SK-N-SH treated with all-trans-retinoic acid at 6 μM for 48 hours (cell line): ENCODE data around the gene POM121L2.

Source experiments
- ATAC-seq: fragments of 200-7000 bp; cut with Tn5 transposase; 3 replicates; pipeline ENCODE4 v1.9.1; 2020; ENCODE audit warnings: mild to moderate bottlenecking, moderate library complexity
- ARNTL ChIP-seq: fragments of 450-650 bp; formaldehyde crosslinking; IDR thresholded peaks from 2 replicates; pipeline ENCODE4 v1.5.0; 2020; ENCODE audit warnings: low read depth, mild to moderate bottlenecking, moderate library complexity, borderline replicate concordance
- BACH2 ChIP-seq: fragments of 250-450 bp; sonication (Bioruptor Pico); IDR thresholded peaks from 2 replicates; pipeline ENCODE4 v1.9.0; 2021; ENCODE audit warnings: mild to moderate bottlenecking, borderline replicate concordance
- CREB5 ChIP-seq: fragments of 250-450 bp; sonication (Bioruptor Pico); IDR thresholded peaks from 2 replicates; pipeline ENCODE4 v1.5.1; 2020; ENCODE audit warnings: low read depth, mild to moderate bottlenecking, moderate library complexity
- CSDC2 ChIP-seq: fragments of 250-450 bp; sonication (Bioruptor Pico); IDR thresholded peaks from 2 replicates; pipeline ENCODE4 v1.5.0; 2020; ENCODE audit warnings: mild to moderate bottlenecking, moderate library complexity
- CSRNP3 ChIP-seq: fragments of 250-450 bp; sonication (Bioruptor Pico); IDR thresholded peaks from 2 replicates; pipeline ENCODE4 v1.5.1; 2021; ENCODE audit warnings: mild to moderate bottlenecking, moderate library complexity
- ESRRG ChIP-seq: fragments of 250-450 bp; sonication (Bioruptor Pico); IDR thresholded peaks from 2 replicates; pipeline ENCODE4 v1.6.1; 2021; ENCODE audit warnings: mild to moderate bottlenecking
- ISL1 ChIP-seq: fragments of 250-450 bp; sonication (Bioruptor Pico); IDR thresholded peaks from 2 replicates; pipeline ENCODE4 v2.1.2; 2022; ENCODE audit warnings: mild to moderate bottlenecking, moderate library complexity
- OSR1 ChIP-seq: fragments of 250-450 bp; sonication (Bioruptor Pico); IDR thresholded peaks from 2 replicates; pipeline ENCODE4 v1.8.0; 2022; ENCODE audit warnings: moderate library complexity, mild to moderate bottlenecking, inconsistent platforms
- PATZ1 ChIP-seq: fragments of 250-450 bp; sonication (Bioruptor Pico); IDR thresholded peaks from 2 replicates; pipeline ENCODE4 v1.8.0; 2020; ENCODE audit warnings: mild to moderate bottlenecking, moderate library complexity, borderline replicate concordance
- POU6F1 ChIP-seq: fragments of 250-450 bp; sonication (Bioruptor Pico); IDR thresholded peaks from 2 replicates; pipeline ENCODE4 v1.8.0; 2021; ENCODE audit warnings: low read depth, mild to moderate bottlenecking, moderate library complexity, borderline replicate concordance
- SNAI2 ChIP-seq: fragments of 250-450 bp; sonication (Bioruptor Pico); IDR thresholded peaks from 2 replicates; pipeline ENCODE4 v1.5.0; 2020; ENCODE audit warnings: mild to moderate bottlenecking, moderate library complexity
- TCF4 ChIP-seq: fragments of 250-450 bp; sonication (Bioruptor Pico); IDR thresholded peaks from 2 replicates; pipeline ENCODE4 v1.8.0; 2021; ENCODE audit warnings: mild to moderate bottlenecking, moderate library complexity, borderline replicate concordance
- TOX ChIP-seq: fragments of 250-450 bp; sonication (Bioruptor Pico); IDR thresholded peaks from 2 replicates; pipeline ENCODE4 v1.8.0; 2021; ENCODE audit warnings: mild to moderate bottlenecking, moderate library complexity, borderline replicate concordance
- TSHZ2 ChIP-seq: fragments of 250-450 bp; sonication (Bioruptor Pico); IDR thresholded peaks from 2 replicates; pipeline ENCODE4 v1.5.0; 2020; ENCODE audit warnings: mild to moderate bottlenecking, moderate library complexity
- ZC3H10 ChIP-seq: fragments of 250-450 bp; sonication (Bioruptor Pico); IDR thresholded peaks from 2 replicates; pipeline ENCODE4 v1.5.1; 2021; ENCODE audit warnings: mild to moderate bottlenecking, moderate library complexity
- ZFP30 ChIP-seq: fragments of 450-650 bp; formaldehyde crosslinking; IDR thresholded peaks from 2 replicates; pipeline ENCODE4 v1.5.0; 2022; ENCODE audit warnings: mild to moderate bottlenecking, moderate library complexity
- ZNF70 ChIP-seq: fragments of 450-650 bp; formaldehyde crosslinking; IDR thresholded peaks from 2 replicates; pipeline ENCODE4 v1.5.0; 2020; ENCODE audit warnings: mild to moderate bottlenecking, moderate library complexity

POM121L2 gene

GRCh38 chr6:27281569-27281968, 30.5 kb downstream of the POM121L2 start:
- ATAC-seq = no peak
- TF ChIP-seq ZC3H10 (no peak), ARNTL (CRISPR knock-in tag) (no peak), CSRNP3 (no peak), SNAI2 (CRISPR knock-in tag) (no peak), TCF4 (no peak)

- no peak for ATAC-seq
- TF ChIP-seq ZNF70 (CRISPR knock-in tag) (no peak), TOX (no peak), CREB5 (CRISPR knock-in tag) (no peak), ZFP30 (CRISPR knock-in tag) (no peak), ESRRG (CRISPR knock-in tag) (no peak), BACH2 (CRISPR knock-in tag) (no peak), ISL1 (CRISPR knock-in tag) (no peak), SNAI2 (CRISPR knock-in tag) (no peak), TSHZ2 (CRISPR knock-in tag) (no peak), TCF4 (no peak), CSRNP3 (no peak), PATZ1 (CRISPR knock-in tag) (no peak)
Measured at GRCh38 chr6:27281105-27281539, 31.0 kb downstream of the POM121L2 start.

- TF ChIP-seq PATZ1 (CRISPR knock-in tag) (no peak), POU6F1 (no peak), TCF4 (no peak), TSHZ2 (CRISPR knock-in tag) (no peak), CSDC2 (no peak), ZC3H10 (no peak), BACH2 (CRISPR knock-in tag) (no peak), ISL1 (CRISPR knock-in tag) (no peak), OSR1 (CRISPR knock-in tag) (no peak), ZFP30 (CRISPR knock-in tag) (no peak)
- peak; percentile 15; the same call in 1 of the 3 replicates for ATAC-seq
Measured at GRCh38 chr6:27280540-27281000, 31.5 kb downstream of the POM121L2 start.
